ENCODE results near the gene SMIM27.

DNA sequence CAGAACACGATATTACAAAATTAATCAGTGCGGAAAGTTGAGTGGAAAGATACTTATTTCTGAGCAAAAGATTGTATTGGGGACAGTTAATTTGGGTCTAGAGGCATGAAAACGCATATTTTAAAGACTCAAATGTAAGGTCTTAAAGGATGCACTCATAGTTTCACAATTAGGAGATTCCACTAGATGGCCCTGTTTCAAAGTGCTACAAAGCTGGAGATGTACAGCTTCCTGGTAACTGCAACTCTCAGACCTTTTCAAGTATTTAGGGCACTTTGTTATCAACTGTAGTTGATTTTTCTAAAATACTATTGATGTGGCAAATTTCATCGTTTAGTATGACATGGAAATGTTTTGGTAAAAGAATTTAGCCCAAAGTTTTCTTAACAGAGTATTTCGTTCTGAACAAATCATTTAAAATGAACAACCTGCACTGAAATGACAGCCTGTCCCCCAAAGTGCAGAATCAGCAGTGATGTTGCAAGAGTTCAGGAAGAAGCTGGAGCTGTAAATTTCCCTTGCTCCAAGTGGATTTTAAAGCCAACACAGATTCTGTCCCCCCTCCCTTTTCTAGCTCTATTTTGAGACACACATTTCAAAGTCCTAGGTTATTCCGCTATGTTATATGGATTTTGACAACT lies 37.1 kb downstream of the SMIM27 start:
- TF ChIP-seq, protein P1, sequence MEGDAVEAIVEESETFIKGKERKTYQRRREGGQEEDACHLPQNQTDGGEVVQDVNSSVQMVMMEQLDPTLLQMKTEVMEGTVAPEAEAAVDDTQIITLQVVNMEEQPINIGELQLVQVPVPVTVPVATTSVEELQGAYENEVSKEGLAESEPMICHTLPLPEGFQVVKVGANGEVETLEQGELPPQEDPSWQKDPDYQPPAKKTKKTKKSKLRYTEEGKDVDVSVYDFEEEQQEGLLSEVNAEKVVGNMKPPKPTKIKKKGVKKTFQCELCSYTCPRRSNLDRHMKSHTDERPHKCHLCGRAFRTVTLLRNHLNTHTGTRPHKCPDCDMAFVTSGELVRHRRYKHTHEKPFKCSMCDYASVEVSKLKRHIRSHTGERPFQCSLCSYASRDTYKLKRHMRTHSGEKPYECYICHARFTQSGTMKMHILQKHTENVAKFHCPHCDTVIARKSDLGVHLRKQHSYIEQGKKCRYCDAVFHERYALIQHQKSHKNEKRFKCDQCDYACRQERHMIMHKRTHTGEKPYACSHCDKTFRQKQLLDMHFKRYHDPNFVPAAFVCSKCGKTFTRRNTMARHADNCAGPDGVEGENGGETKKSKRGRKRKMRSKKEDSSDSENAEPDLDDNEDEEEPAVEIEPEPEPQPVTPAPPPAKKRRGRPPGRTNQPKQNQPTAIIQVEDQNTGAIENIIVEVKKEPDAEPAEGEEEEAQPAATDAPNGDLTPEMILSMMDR (IDR thresholded peaks at IDR 0.05) = no peak
- TF ChIP-seq POLR2A (IDR thresholded peaks at IDR 0.05) (no peak), POLR2AphosphoS5 (IDR thresholded peaks at IDR 0.05) (no peak), EP300 (IDR thresholded peaks at IDR 0.05) (no peak)

Measured in sigmoid colon (tissue), 4 donors.